GM12801 (cell line): ENCODE data around the gene EME1.

Experiments
- CTCF ChIP-seq: IDR thresholded peaks from one replicate; pipeline ENCODE4 v1.5.1; 2011; ENCODE audit warnings: control low read depth; ENCODE audit not compliant: insufficient read length; ENCODE audit errors: extremely low read depth

EME1 gene

GRCh38 chr17:50363217-50364060 is 9.6 kb upstream of the EME1 start:
- no peak for TF ChIP-seq CTCF

- TF ChIP-seq CTCF = no peak
These were observed 9.0 kb upstream of the EME1 start for GRCh38 chr17:50364061-50364458.

- TF ChIP-seq CTCF = no peak
These were observed 8.3 kb upstream of the EME1 start for GRCh38 chr17:50364715-50365114.

DNA sequence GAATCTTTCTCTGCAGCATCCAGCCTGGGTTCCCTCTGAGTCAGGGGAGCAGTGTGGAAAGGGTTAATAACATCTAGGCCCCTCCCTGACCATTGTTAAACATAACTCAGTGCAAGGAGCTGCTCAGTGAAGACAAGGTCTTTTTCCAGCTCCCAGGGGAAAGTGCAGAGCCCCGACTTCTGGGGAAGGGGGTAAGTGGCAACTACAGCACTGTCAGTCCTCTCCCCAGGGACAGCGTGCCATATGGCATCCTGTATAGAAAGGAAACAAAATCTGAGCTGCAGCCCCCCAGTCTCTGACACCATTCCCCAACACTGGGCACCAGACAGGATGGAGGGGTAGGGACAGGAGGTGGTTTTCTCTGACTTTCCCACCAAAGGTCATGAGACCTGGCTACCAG is 7.9 kb upstream of the EME1 start:
- no peak for TF ChIP-seq CTCF

- no peak for TF ChIP-seq CTCF
These were observed 7.2 kb upstream of the EME1 start for GRCh38 chr17:50365649-50366393.

GRCh38 chr17:50367401-50367800 is 5.6 kb upstream of the EME1 start:
- TF ChIP-seq CTCF = no peak

DNA sequence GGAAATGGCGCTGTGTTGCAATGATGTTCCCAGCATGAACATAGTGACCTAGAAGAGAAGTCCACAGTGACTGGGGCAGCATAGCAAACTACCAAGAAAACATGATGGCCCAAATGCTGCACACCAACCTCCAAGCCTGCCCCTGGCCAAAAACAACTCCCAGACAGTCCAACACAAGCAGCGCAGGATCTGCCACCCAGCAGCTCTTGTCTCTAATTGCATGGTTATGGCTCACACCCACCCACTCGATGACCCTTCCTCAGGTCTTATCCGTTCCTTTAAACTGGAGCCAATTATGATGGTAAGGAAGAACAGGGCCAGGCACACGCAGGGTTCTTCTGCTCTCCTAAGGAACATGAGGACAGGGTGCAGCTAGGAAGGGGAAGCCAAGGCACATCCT is 3.0 kb upstream of the EME1 start:
- no peak for TF ChIP-seq CTCF
